Measurements from ENCODE around the gene SMAD3. TPM values are rescaled to one million over a fixed set of nuclear protein-coding genes. Genes with fewer than 3 reads are reported as not detected.

Gene SMAD3
- total and polyA plus RNA-seq, 2 experiments from 2014 or later: 30.8 to 34.0 TPM

DNA sequence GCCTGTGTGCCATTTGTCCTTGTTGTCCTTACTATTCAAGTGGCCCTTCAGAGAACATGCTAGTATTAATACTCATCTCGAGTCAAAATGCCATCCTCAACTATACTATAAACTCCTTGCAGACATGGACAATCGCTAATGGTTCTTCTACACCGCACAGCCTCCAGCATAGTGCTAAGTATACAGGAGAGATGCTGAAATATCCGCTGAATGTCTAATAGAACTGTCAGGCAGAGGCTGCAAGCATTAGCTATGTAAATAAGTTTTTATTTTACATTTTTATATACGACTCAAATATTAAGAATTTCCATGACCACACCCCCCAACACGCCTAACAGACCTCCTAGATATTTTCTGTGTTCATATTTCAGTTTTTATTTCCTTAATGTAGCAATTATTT, 149.7 kb downstream of the SMAD3 start:
- no peak overlapping the region for H3K4me2 ChIP-seq (ENCODE audit: unreplicated experiment)
- 0 out of 2 replicates have a peak, but pooled peaks cover 4% of the 10 kb centered on the region for H3K4me1 ChIP-seq (ENCODE audit: insufficient read depth)
- no peaks in the 10 kb centered on the region for H3K9me2 ChIP-seq (ENCODE audit: insufficient read depth)
- no peak for DNase-seq
- H3K4me3 ChIP-seq: no peak overlapping the region
- in situ Hi-C loops (cut with MboI): no loop called here
- H3K79me2 ChIP-seq (ENCODE audit: insufficient read depth): 0 out of 2 replicates have a peak, but pooled peaks cover 5% of the 10 kb centered on the region
- no peaks in the 10 kb centered on the region for H3K9me3 ChIP-seq (ENCODE audit: low read depth)
- no peak overlapping the region for H3K27ac ChIP-seq
- H3K27me3 ChIP-seq (replicated peaks; ENCODE audit: insufficient read depth): no peaks in the 10 kb centered on the region
- H3F3A ChIP-seq (ENCODE audit: insufficient read depth): peaks cover 8% of the 10 kb centered on the region; the same call in 1 of the 2 replicates
- no peak overlapping the region for H3K9ac ChIP-seq
- WGBS, 2 experiments (ENCODE audit: low coverage in 1 of 2, low lambda C conversion rate in 2 of 2, missing lambda C conversion rate in 2 of 2): 97% methylated on average over 6 of the region's 6 CpGs
- H4K20me1 ChIP-seq (ENCODE audit: insufficient read depth): no peaks in the 10 kb centered on the region
- H3K36me3 ChIP-seq (ENCODE audit: low read depth): no peaks in the 10 kb centered on the region
- no peak for TF ChIP-seq EZH2phosphoT487 (IDR thresholded peaks at IDR 0.05; ENCODE audit: insufficient read depth, low read depth)
- no peak for TF ChIP-seq EZH2 (IDR thresholded peaks at IDR 0.05; ENCODE audit: insufficient read depth, poor library complexity, severe bottlenecking)
- no peak overlapping the region for H2AFZ ChIP-seq

DNA sequence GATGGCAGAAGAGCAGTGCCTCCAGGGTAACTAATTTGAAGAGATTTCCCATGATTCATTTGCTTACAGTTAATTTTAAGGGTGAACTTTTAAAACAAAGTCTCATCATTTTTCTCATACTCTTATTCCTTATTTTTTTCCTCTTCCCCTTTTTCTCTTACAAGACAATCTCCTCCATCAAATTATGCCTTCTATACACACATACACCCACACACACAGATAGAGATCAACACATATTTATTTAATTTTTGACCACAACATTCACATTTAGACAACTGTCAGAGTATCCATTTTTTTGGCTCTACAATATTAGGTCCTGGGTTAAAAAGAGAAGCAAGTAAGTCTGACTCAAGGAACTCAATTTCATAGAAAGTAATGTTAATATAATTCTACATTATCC, 151.5 kb downstream of the SMAD3 start:
- Histone ChIP-seq H3K9me3 (ENCODE audit: low read depth) (no peaks in the 10 kb centered on the region), H3F3A (ENCODE audit: insufficient read depth) (peaks cover 8% of the 10 kb centered on the region; the same call in 1 of the 2 replicates), H4K20me1 (ENCODE audit: insufficient read depth) (no peaks in the 10 kb centered on the region), H3K9me2 (ENCODE audit: insufficient read depth) (no peaks in the 10 kb centered on the region), H3K27me3 (replicated peaks; ENCODE audit: insufficient read depth) (no peaks in the 10 kb centered on the region), H3K4me2 (ENCODE audit: unreplicated experiment) (no peak overlapping the region), H3K36me3 (ENCODE audit: low read depth) (no peaks in the 10 kb centered on the region), H3K4me3 (no peak overlapping the region), H3K4me1 (ENCODE audit: insufficient read depth) (0 out of 2 replicates have a peak, but pooled peaks cover 4% of the 10 kb centered on the region), H3K27ac (no peak overlapping the region), H3K79me2 (ENCODE audit: insufficient read depth) (0 out of 2 replicates have a peak, but pooled peaks cover 5% of the 10 kb centered on the region), H2AFZ (no peak overlapping the region), H3K9ac (no peak overlapping the region)
- DNase-seq: no peak
- TF ChIP-seq EZH2phosphoT487 (IDR thresholded peaks at IDR 0.05; ENCODE audit: insufficient read depth, low read depth) (no peak), EZH2 (IDR thresholded peaks at IDR 0.05; ENCODE audit: insufficient read depth, poor library complexity, severe bottlenecking) (no peak)
- in situ Hi-C loops (cut with MboI): no loop called here

DNA sequence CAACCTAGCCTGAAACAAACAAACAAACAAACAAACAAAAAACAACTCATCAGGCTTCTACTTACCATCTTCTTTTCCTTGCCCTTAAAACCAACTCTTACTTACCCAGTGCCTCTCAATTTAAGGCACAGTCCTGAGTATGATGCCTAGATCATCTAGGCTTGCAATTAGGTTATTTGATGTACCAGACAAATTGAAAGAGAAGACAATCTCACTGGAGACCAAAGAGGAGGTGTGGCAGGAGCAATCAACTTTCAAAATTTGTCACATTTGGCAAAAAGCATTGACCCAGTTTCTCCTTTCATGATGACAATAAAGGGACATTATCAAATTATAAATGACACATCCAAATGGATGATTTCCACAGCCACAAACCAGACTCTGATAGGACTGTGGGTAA, 153.0 kb downstream of the SMAD3 start:
- H3K36me3 ChIP-seq (ENCODE audit: low read depth): no peaks in the 10 kb centered on the region
- TF ChIP-seq EZH2 (IDR thresholded peaks at IDR 0.05; ENCODE audit: insufficient read depth, poor library complexity, severe bottlenecking) (no peak), EZH2phosphoT487 (IDR thresholded peaks at IDR 0.05; ENCODE audit: insufficient read depth, low read depth) (no peak)
- H3K9ac ChIP-seq: no peak overlapping the region
- H3K27ac ChIP-seq: no peak overlapping the region
- no peak overlapping the region for H3K4me3 ChIP-seq
- no peak for DNase-seq
- no peak overlapping the region for H3K4me2 ChIP-seq (ENCODE audit: unreplicated experiment)
- peaks cover 8% of the 10 kb centered on the region; the same call in 1 of the 2 replicates for H3F3A ChIP-seq (ENCODE audit: insufficient read depth)
- H3K9me3 ChIP-seq (ENCODE audit: low read depth): no peaks in the 10 kb centered on the region
- no peak overlapping the region for H2AFZ ChIP-seq
- H3K4me1 ChIP-seq (ENCODE audit: insufficient read depth): no peaks in the 10 kb centered on the region
- H3K27me3 ChIP-seq (replicated peaks; ENCODE audit: insufficient read depth): no peaks in the 10 kb centered on the region
- H3K9me2 ChIP-seq (ENCODE audit: insufficient read depth): no peaks in the 10 kb centered on the region; the same call in 1 of the 2 replicates
- H4K20me1 ChIP-seq (ENCODE audit: insufficient read depth): no peaks in the 10 kb centered on the region
- H3K79me2 ChIP-seq (ENCODE audit: insufficient read depth): peaks cover 6% of the 10 kb centered on the region; the same call in 1 of the 2 replicates
- in situ Hi-C loops (cut with MboI): no loop called here

DNA sequence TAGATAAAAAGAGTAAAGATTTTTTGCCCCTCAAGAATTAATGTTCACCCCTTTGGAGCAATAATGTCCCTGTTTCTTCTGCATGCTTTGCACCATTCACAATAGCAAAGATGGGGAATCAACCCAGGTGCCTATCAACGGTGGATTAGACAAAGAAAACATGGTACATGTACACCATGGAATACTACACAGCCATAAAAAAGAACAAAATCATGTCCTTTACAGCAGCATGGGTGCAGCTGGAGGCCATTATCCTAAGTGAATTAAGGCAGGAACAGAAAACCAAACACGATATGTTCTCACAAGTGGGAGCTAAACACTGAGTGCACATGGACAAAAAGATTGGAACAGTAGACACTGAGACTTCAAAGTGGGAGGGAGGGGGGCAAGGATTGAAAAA, 153.9 kb downstream of the SMAD3 start:
- Histone ChIP-seq H4K20me1 (ENCODE audit: insufficient read depth) (no peaks in the 10 kb centered on the region), H3F3A (ENCODE audit: insufficient read depth) (peaks cover 8% of the 10 kb centered on the region; the same call in 1 of the 2 replicates), H3K9me3 (ENCODE audit: low read depth) (no peaks in the 10 kb centered on the region), H3K4me3 (no peak overlapping the region), H3K27ac (no peak overlapping the region), H3K9me2 (ENCODE audit: insufficient read depth) (no peaks in the 10 kb centered on the region; the same call in 1 of the 2 replicates), H2AFZ (no peak overlapping the region), H3K4me2 (ENCODE audit: unreplicated experiment) (no peak overlapping the region), H3K4me1 (ENCODE audit: insufficient read depth) (no peaks in the 10 kb centered on the region), H3K79me2 (ENCODE audit: insufficient read depth) (peaks cover 11% of the 10 kb centered on the region; the same call in 1 of the 2 replicates), H3K36me3 (ENCODE audit: low read depth) (no peaks in the 10 kb centered on the region), H3K9ac (no peak overlapping the region), H3K27me3 (replicated peaks; ENCODE audit: insufficient read depth) (no peaks in the 10 kb centered on the region)
- WGBS, 2 experiments (ENCODE audit: low coverage in 1 of 2, low lambda C conversion rate in 2 of 2, missing lambda C conversion rate in 2 of 2): 94 to 95% methylated on average over 2 of the region's 2 CpGs
- no peak for DNase-seq
- in situ Hi-C loops (cut with MboI): no loop called here
- TF ChIP-seq EZH2phosphoT487 (IDR thresholded peaks at IDR 0.05; ENCODE audit: insufficient read depth, low read depth) (no peak), EZH2 (IDR thresholded peaks at IDR 0.05; ENCODE audit: insufficient read depth, poor library complexity, severe bottlenecking) (no peak)

DNA sequence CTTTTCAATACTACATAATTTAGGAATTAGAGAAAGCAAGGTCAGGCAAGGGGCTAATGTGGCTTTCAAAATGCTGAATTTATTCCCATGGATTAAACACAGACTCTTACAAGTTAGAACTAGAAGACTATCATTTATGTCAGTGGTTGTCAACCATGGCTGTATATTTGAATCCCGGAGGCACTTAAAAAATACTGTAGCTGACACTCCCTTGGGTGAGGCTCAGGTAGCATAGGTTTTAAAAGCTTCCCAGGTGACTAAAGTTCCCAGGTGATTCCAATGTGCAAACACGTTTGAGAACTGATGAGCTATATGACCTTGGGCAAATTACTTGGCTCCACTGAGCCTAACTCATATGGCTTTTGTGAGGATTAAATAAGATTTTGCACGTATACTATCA, 159.5 kb downstream of the SMAD3 start:
- TF ChIP-seq EZH2 (IDR thresholded peaks at IDR 0.05; ENCODE audit: insufficient read depth, poor library complexity, severe bottlenecking) (no peak), EZH2phosphoT487 (IDR thresholded peaks at IDR 0.05; ENCODE audit: insufficient read depth, low read depth) (no peak)
- no peak overlapping the region for H3K4me3 ChIP-seq
- WGBS, 2 experiments (ENCODE audit: low coverage in 1 of 2, low lambda C conversion rate in 2 of 2, missing lambda C conversion rate in 2 of 2): 70 to 82% methylated on average over 3 of the region's 3 CpGs
- H3K36me3 ChIP-seq (ENCODE audit: low read depth): peaks cover 7% of the 10 kb centered on the region
- H3K79me2 ChIP-seq (ENCODE audit: insufficient read depth): peaks cover 21% of the 10 kb centered on the region; the same call in 1 of the 2 replicates
- no peaks in the 10 kb centered on the region for H3K9me3 ChIP-seq (ENCODE audit: low read depth)
- peaks cover 20% of the 10 kb centered on the region for H3K4me1 ChIP-seq (ENCODE audit: insufficient read depth)
- H3K27ac ChIP-seq: peak overlapping the region; percentile 77
- no peaks in the 10 kb centered on the region for H4K20me1 ChIP-seq (ENCODE audit: insufficient read depth)
- no peaks in the 10 kb centered on the region; the same call in 1 of the 2 replicates for H3K9me2 ChIP-seq (ENCODE audit: insufficient read depth)
- H2AFZ ChIP-seq: no peak overlapping the region
- no peak for DNase-seq
- no peaks in the 10 kb centered on the region for H3K27me3 ChIP-seq (replicated peaks; ENCODE audit: insufficient read depth)
- H3K4me2 ChIP-seq (ENCODE audit: unreplicated experiment): peak overlapping the region; percentile 18
- in situ Hi-C loops (cut with MboI): no loop called here
- 0 out of 2 replicates have a peak overlapping the region, but pooled peaks have one; percentile 4 for H3K9ac ChIP-seq
- peaks cover 18% of the 10 kb centered on the region for H3F3A ChIP-seq (ENCODE audit: insufficient read depth)
